Astrocyte (in vitro differentiated cells and primary cell): ENCODE measurements around the gene KCNN3.

ENCODE experiments used
- EZH2 ChIP-seq: IDR thresholded peaks from 2 replicates; pipeline ENCODE4 v1.6.1; 2012; ENCODE audit warnings: mild to moderate bottlenecking, low read length, inconsistent platforms; ENCODE audit not compliant: insufficient read depth
- TF ChIP-seq, protein P1 (sequence below): IDR thresholded peaks from 2 replicates; pipeline ENCODE4 v1.5.1; 2011; ENCODE audit warnings: low read depth, mild to moderate bottlenecking, inconsistent platforms, low read length, moderate library complexity; ENCODE audit not compliant: insufficient read depth

DNA sequence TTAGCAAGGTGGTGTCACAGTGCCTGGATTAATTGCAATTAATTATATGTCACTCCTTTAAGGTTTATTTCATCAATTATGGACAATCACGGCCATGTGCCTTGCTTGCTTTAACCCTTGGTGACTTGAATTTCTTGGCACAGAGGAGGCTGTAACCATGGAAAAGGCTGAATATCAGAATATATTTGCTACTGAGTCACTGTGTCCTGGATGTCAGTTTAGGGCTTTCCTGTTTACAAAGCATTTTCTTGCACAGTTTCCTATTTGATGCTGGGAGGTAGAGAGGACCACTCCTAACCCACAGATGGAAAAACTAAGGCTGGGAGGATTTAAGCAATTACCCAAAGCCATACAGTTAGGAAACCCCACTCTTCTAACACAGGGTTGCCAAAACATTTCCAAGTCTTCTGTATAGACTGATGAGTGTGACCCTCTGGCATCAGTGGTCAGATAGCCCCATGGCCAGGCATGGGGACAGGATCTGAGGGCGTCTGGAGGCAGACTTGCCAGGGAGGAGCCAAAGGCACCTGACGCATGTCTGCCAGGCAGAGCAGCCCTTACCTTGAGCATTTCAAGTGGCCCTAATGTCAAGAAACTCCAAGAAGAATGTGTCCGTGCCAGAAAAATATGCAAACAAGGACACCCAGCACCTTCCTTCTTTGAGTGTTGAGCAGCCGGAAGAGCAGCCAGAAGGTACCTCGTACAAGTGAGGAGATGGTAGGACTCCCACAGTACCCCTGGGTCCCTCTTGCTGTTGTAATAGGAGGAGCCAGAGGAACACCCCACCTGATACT lies 34.4 kb downstream of the KCNN3 start:
- TF ChIP-seq, protein P1, sequence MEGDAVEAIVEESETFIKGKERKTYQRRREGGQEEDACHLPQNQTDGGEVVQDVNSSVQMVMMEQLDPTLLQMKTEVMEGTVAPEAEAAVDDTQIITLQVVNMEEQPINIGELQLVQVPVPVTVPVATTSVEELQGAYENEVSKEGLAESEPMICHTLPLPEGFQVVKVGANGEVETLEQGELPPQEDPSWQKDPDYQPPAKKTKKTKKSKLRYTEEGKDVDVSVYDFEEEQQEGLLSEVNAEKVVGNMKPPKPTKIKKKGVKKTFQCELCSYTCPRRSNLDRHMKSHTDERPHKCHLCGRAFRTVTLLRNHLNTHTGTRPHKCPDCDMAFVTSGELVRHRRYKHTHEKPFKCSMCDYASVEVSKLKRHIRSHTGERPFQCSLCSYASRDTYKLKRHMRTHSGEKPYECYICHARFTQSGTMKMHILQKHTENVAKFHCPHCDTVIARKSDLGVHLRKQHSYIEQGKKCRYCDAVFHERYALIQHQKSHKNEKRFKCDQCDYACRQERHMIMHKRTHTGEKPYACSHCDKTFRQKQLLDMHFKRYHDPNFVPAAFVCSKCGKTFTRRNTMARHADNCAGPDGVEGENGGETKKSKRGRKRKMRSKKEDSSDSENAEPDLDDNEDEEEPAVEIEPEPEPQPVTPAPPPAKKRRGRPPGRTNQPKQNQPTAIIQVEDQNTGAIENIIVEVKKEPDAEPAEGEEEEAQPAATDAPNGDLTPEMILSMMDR: no peak
- no peak for TF ChIP-seq EZH2
